H9 (cell line): Measurements from ENCODE around the gene IDH3B. TPM values are rescaled to one million over a fixed set of nuclear protein-coding genes. Genes with fewer than 3 reads are reported as not detected.

Experiments
- DNase-seq: peaks from one replicate; pipeline ENCODE4 v3.0.0-alpha.2; 2017
- H2AFZ ChIP-seq: one replicate; pipeline ENCODE4 v1.6.1; 2013; ENCODE audit warnings: mild to moderate bottlenecking, low read length, control low read depth, moderate library complexity
- H2AK5ac ChIP-seq: 2 replicates; pipeline ENCODE4 v1.6.1; 2013; ENCODE audit warnings: low read length, control low read depth, mixed read lengths; ENCODE audit not compliant: insufficient read length
- H2BK120ac ChIP-seq: one replicate; pipeline ENCODE4 v1.6.1; 2013; ENCODE audit warnings: low read depth, mild to moderate bottlenecking, low read length, control low read depth, inconsistent platforms; ENCODE audit not compliant: poor library complexity, severe bottlenecking
- H2BK12ac ChIP-seq: 2 replicates; pipeline ENCODE4 v1.6.1; 2013; ENCODE audit warnings: low read length, control low read depth, mixed read lengths, low read depth; ENCODE audit not compliant: insufficient read length
- H2BK15ac ChIP-seq: 2 replicates; pipeline ENCODE4 v1.6.1; 2013; ENCODE audit warnings: low read depth, low read length, control low read depth
- H2BK20ac ChIP-seq: one replicate; pipeline ENCODE4 v1.6.1; 2013; ENCODE audit warnings: low read depth, mild to moderate bottlenecking, low read length, control low read depth, inconsistent platforms; ENCODE audit not compliant: poor library complexity, severe bottlenecking
- H2BK5ac ChIP-seq: 2 replicates; pipeline ENCODE4 v1.6.1; 2013; ENCODE audit warnings: low read length, control low read depth, mixed read lengths; ENCODE audit not compliant: insufficient read length
- H3K14ac ChIP-seq: 2 replicates; pipeline ENCODE4 v1.6.1; 2013; ENCODE audit warnings: low read length, control low read depth; ENCODE audit not compliant: insufficient read depth
- H3K18ac ChIP-seq: 2 replicates; pipeline ENCODE4 v1.6.1; 2013; ENCODE audit warnings: low read depth, mild to moderate bottlenecking, mixed read lengths, low read length, control low read depth; ENCODE audit not compliant: insufficient read length
- H3K23ac ChIP-seq: 2 replicates; pipeline ENCODE4 v1.6.1; 2013; ENCODE audit warnings: low read length, control low read depth, mixed read lengths, low read depth; ENCODE audit not compliant: insufficient read length
- H3K23me2 ChIP-seq: 2 replicates; pipeline ENCODE4 v1.6.1; 2013; ENCODE audit warnings: low read depth, mild to moderate bottlenecking, mixed read lengths, low read length, control low read depth; ENCODE audit not compliant: insufficient read length, poor library complexity, severe bottlenecking
- H3K27ac ChIP-seq: 2 replicates; pipeline ENCODE4 v1.5.1; 2013; ENCODE audit warnings: low read length, control low read depth, mixed read lengths, low read depth; ENCODE audit not compliant: insufficient read length
- H3K27me3 ChIP-seq: 2 replicates; pipeline ENCODE4 v1.6.1; 2013; ENCODE audit warnings: low read length, control low read depth, inconsistent platforms; ENCODE audit not compliant: insufficient read depth
- H3K4ac ChIP-seq: 2 replicates; pipeline ENCODE4 v1.6.1; 2013; ENCODE audit warnings: low read depth, mild to moderate bottlenecking, control low read depth, inconsistent platforms, low read length, moderate library complexity
- H3K4me1 ChIP-seq: 2 replicates; pipeline ENCODE4 v1.6.1; 2013; ENCODE audit warnings: low read length, control low read depth, inconsistent platforms; ENCODE audit not compliant: insufficient read depth
- H3K4me2 ChIP-seq: 2 replicates; pipeline ENCODE4 v1.6.1; 2013; ENCODE audit warnings: low read length, control low read depth, mixed read lengths; ENCODE audit not compliant: insufficient read length, insufficient read depth
- H3K56ac ChIP-seq: 2 replicates; pipeline ENCODE4 v1.6.1; 2013; ENCODE audit warnings: low read depth, mild to moderate bottlenecking, mixed read lengths, low read length, control low read depth; ENCODE audit not compliant: insufficient read length
- H3K79me1 ChIP-seq: 2 replicates; pipeline ENCODE4 v1.6.1; 2013; ENCODE audit warnings: low read depth, mild to moderate bottlenecking, moderate library complexity, low read length, control low read depth, inconsistent platforms; ENCODE audit not compliant: insufficient read depth, poor library complexity, severe bottlenecking
- H3K79me2 ChIP-seq: 2 replicates; pipeline ENCODE4 v1.6.1; 2013; ENCODE audit warnings: low read length, control low read depth, inconsistent platforms; ENCODE audit not compliant: insufficient read depth
- H3K9ac ChIP-seq: 2 replicates; pipeline ENCODE4 v1.6.1; 2013; ENCODE audit warnings: low read length, control low read depth, mixed read lengths; ENCODE audit not compliant: insufficient read length; ENCODE audit errors: extremely low read depth
- H3K9me3 ChIP-seq: one replicate; pipeline ENCODE4 v1.6.1; 2013; ENCODE audit warnings: low read depth, low read length, inconsistent platforms; ENCODE audit not compliant: control insufficient read depth
- H3T11ph ChIP-seq: one replicate; pipeline ENCODE4 v1.6.1; 2013; ENCODE audit warnings: mild to moderate bottlenecking, low read length, control low read depth, inconsistent platforms
- H4K20me1 ChIP-seq: one replicate; pipeline ENCODE4 v1.6.1; 2013; ENCODE audit not compliant: control insufficient read depth, insufficient read length, insufficient read depth
- H4K5ac ChIP-seq: 2 replicates; pipeline ENCODE4 v1.6.1; 2013; ENCODE audit warnings: low read depth, mild to moderate bottlenecking, mixed read lengths, low read length, control low read depth; ENCODE audit not compliant: insufficient read length
- H4K8ac ChIP-seq: replicated peaks from 2 replicates; pipeline ENCODE4 v1.6.1; 2013; ENCODE audit warnings: low read length, control low read depth, mixed read lengths, low read depth; ENCODE audit not compliant: insufficient read length
- H4K91ac ChIP-seq: 2 replicates; pipeline ENCODE4 v1.6.1; 2013; ENCODE audit warnings: low read depth, mild to moderate bottlenecking, moderate library complexity, mixed read lengths, low read length, control low read depth; ENCODE audit not compliant: insufficient read length
- H3K27ac Mint-ChIP-seq, 3 experiments: 2 replicates in 2 of 3; 3 replicates in 1 of 3; pipeline ENCODE4 v1.8.0; 2020 to 2021; ENCODE audit warnings: mixed read lengths in 3 of 3, mild to moderate bottlenecking in 1 of 3, moderate library complexity in 1 of 3
- H3K27me3 Mint-ChIP-seq: 2 replicates; pipeline ENCODE4 v1.8.0; 2021; ENCODE audit warnings: low read depth, mild to moderate bottlenecking, moderate library complexity, mixed read lengths
- H3K36me3 Mint-ChIP-seq, 3 experiments: 2 replicates in 2 of 3; 3 replicates in 1 of 3; pipeline ENCODE4 v1.8.0; 2020 to 2021; ENCODE audit warnings: low read depth in 3 of 3, mixed read lengths in 3 of 3; ENCODE audit not compliant: insufficient read depth in 1 of 3
- H3K4me1 Mint-ChIP-seq, 2 experiments: 2 replicates each; pipeline ENCODE4 v1.8.0; 2020; ENCODE audit warnings: mixed read lengths in 2 of 2
- H3K4me3 Mint-ChIP-seq, 2 experiments: 2 replicates in 1 of 2; 3 replicates in 1 of 2; pipeline ENCODE4 v1.8.0; 2020 to 2021; ENCODE audit warnings: mild to moderate bottlenecking in 2 of 2, mixed read lengths in 2 of 2, moderate library complexity in 1 of 2
- H3K9me3 Mint-ChIP-seq, 2 experiments: 2 replicates in 1 of 2; 3 replicates in 1 of 2; pipeline ENCODE4 v1.8.0; 2020; ENCODE audit warnings: mild to moderate bottlenecking in 2 of 2, mixed read lengths in 2 of 2, moderate library complexity in 1 of 2
- WGBS: extraction: QIAGEN DNeasy Blood & Tissue Kit; methylation state at CpG from one replicate; pipeline ENCODE4 v1.1.7; 2013; ENCODE audit warnings: missing lambda C conversion rate, low lambda C conversion rate, mixed read lengths; ENCODE audit not compliant: insufficient read length; ENCODE audit errors: extremely low coverage; 5-methylcytosine and 5-hydroxymethylcytosine counted together
- total RNA-seq: library from RNA; stranded (reverse); gene quantifications from 2 replicates; pipeline ENCODE4 v1.2.1, GENCODE V29; 2021
- TF ChIP-seq, protein P1 (sequence below): fragments of 200-600 bp; sonication (generic); conservative IDR thresholded peaks from 3 replicates; pipeline ENCODE4 v1.8.0; 2021; ENCODE audit warnings: antibody characterized with exemption, mild to moderate bottlenecking

IDH3B gene
- total RNA-seq, 1 experiment from 2014 or later = 114 TPM

DNA sequence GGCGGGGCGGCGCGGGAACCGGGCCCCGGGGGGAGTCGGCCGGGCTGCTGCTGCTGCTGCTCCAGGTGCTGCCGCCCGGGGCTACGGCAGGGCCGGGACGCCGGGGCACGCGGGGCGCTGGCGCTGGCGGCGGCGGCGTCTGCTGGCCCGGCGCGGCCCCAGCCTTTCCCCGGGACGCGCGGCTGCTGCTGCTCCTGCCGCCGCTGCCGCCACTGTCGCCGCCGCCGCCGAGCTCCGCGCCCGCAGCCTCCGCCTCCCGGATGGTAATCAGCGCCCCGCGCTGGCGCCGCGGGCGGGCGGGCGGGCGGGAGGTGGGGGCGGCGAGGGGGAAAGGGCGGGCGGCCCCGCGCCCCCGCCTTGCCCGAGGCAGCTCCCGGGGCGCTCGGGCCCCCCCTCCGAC is 28.9 kb upstream of the IDH3B start:
- TF ChIP-seq, protein P1, sequence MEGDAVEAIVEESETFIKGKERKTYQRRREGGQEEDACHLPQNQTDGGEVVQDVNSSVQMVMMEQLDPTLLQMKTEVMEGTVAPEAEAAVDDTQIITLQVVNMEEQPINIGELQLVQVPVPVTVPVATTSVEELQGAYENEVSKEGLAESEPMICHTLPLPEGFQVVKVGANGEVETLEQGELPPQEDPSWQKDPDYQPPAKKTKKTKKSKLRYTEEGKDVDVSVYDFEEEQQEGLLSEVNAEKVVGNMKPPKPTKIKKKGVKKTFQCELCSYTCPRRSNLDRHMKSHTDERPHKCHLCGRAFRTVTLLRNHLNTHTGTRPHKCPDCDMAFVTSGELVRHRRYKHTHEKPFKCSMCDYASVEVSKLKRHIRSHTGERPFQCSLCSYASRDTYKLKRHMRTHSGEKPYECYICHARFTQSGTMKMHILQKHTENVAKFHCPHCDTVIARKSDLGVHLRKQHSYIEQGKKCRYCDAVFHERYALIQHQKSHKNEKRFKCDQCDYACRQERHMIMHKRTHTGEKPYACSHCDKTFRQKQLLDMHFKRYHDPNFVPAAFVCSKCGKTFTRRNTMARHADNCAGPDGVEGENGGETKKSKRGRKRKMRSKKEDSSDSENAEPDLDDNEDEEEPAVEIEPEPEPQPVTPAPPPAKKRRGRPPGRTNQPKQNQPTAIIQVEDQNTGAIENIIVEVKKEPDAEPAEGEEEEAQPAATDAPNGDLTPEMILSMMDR = no peak
- Mint-ChIP-seq H3K36me3 (peaks cover 0 to 5% (median 0%) of the 10 kb centered on the region in 3 experiments; a peak in 2 of 7 replicates), H3K9me3 (peaks cover 2 to 3% of the 10 kb centered on the region in 2 experiments), H3K27me3 (peaks cover 87% of the 10 kb centered on the region), H3K4me3 (no peak overlapping the region), H3K27ac (no peak overlapping the region), H3K4me1 (peaks cover 20 to 38% of the 10 kb centered on the region in 2 experiments)
- no peak overlapping the region for H4K8ac ChIP-seq
- no peak overlapping the region for H4K91ac ChIP-seq
- no peak overlapping the region for H3K56ac ChIP-seq
- no peak overlapping the region for H3T11ph ChIP-seq
- no peak overlapping the region for H3K14ac ChIP-seq
- H3K4me2 ChIP-seq = no peak overlapping the region
- H3K79me2 ChIP-seq = no peaks in the 10 kb centered on the region
- no peak overlapping the region for H3K9ac ChIP-seq
- H4K5ac ChIP-seq = no peak overlapping the region
- H3K18ac ChIP-seq = no peak overlapping the region
- H2BK15ac ChIP-seq = no peak overlapping the region
- H2AFZ ChIP-seq = no peak overlapping the region
- DNase-seq = no peak
- peaks cover 4% of the 10 kb centered on the region for H4K20me1 ChIP-seq
- WGBS = no CpG with 5 or more reads among the region's 64 CpGs
- no peak overlapping the region for H2BK20ac ChIP-seq
- H3K23me2 ChIP-seq = peaks cover 4% of the 10 kb centered on the region
- H3K23ac ChIP-seq = no peak overlapping the region
- peaks cover 55% of the 10 kb centered on the region for H3K27me3 ChIP-seq
- H3K79me1 ChIP-seq = no peaks in the 10 kb centered on the region
- no peak overlapping the region for H2BK12ac ChIP-seq
- H3K4ac ChIP-seq = no peak overlapping the region
- H3K27ac ChIP-seq = no peak overlapping the region
- no peaks in the 10 kb centered on the region for H3K9me3 ChIP-seq
- no peak overlapping the region for H2BK5ac ChIP-seq
- H2AK5ac ChIP-seq = no peak overlapping the region
- H3K4me1 ChIP-seq = no peaks in the 10 kb centered on the region
- H2BK120ac ChIP-seq = no peak overlapping the region
